Measurements from ENCODE around the gene P3H2.

Gene P3H2

GRCh38 chr3:190122198-190122771, 1.6 kb upstream of the P3H2 start:
- DNase-seq, result no peak

- no peak for DNase-seq
Measured at GRCh38 chr3:190121383-190121782, 686 bp upstream of the P3H2 start.

- DNase-seq, result no peak
Measured at GRCh38 chr3:190121061-190121377, 322 bp upstream of the P3H2 start.

GRCh38 chr3:190119461-190120268, 1.0 kb downstream of the P3H2 start:
- no peak for DNase-seq

- no peak for DNase-seq
Measured at GRCh38 chr3:190118438-190118837, 2.3 kb downstream of the P3H2 start.

- DNase-seq, result no peak
Measured at GRCh38 chr3:190117981-190118380, 2.7 kb downstream of the P3H2 start.

GRCh38 chr3:190116551-190117067, 4.1 kb downstream of the P3H2 start:
- no peak for DNase-seq

GRCh38 chr3:190110826-190111225, 9.9 kb downstream of the P3H2 start:
- no peak for DNase-seq

- DNase-seq, result no peak
Measured at GRCh38 chr3:190109441-190109840, 11.3 kb downstream of the P3H2 start.

- DNase-seq, result no peak
Measured at GRCh38 chr3:190108804-190109203, 11.9 kb downstream of the P3H2 start.

GRCh38 chr3:190105876-190106275, 14.8 kb downstream of the P3H2 start:
- DNase-seq, result no peak

GRCh38 chr3:190101320-190102011, 19.2 kb downstream of the P3H2 start:
- no peak for DNase-seq

GRCh38 chr3:190099099-190099498, 21.6 kb downstream of the P3H2 start:
- DNase-seq, result no peak

GRCh38 chr3:190097617-190098016, 23.1 kb downstream of the P3H2 start:
- DNase-seq, result no peak

- no peak for DNase-seq
Measured at GRCh38 chr3:190097025-190097424, 23.7 kb downstream of the P3H2 start.

- DNase-seq, result no peak
Measured at GRCh38 chr3:190096345-190096744, 24.4 kb downstream of the P3H2 start.

- DNase-seq, result no peak
Measured at GRCh38 chr3:190094160-190094718, 26.5 kb downstream of the P3H2 start.

GRCh38 chr3:190092250-190092649, 28.4 kb downstream of the P3H2 start:
- DNase-seq, result no peak

- DNase-seq, result no peak
Measured at GRCh38 chr3:190089711-190090110, 31.0 kb downstream of the P3H2 start.

- DNase-seq, result no peak
Measured at GRCh38 chr3:190088890-190089289, 31.8 kb downstream of the P3H2 start.

GRCh38 chr3:190086191-190086590, 34.5 kb downstream of the P3H2 start:
- no peak for DNase-seq

GRCh38 chr3:190084983-190085382, 35.7 kb downstream of the P3H2 start:
- DNase-seq, result no peak

GRCh38 chr3:190083635-190084034, 37.1 kb downstream of the P3H2 start:
- DNase-seq, result no peak

- no peak for DNase-seq
Measured at GRCh38 chr3:190081389-190081788, 39.3 kb downstream of the P3H2 start.

Data from cortex of kidney (tissue), 1 donor.